Neuronal stem cell (in vitro differentiated cells): ENCODE measurements around the gene CLN6.

Source experiments
- DNase-seq: peaks from one replicate; pipeline ENCODE4 v3.0.0-alpha.2; 2013; ENCODE audit warnings: low spot score
- H2AFZ ChIP-seq: one replicate; pipeline ENCODE4 v1.6.1; 2013; ENCODE audit warnings: mild to moderate bottlenecking, low read length, inconsistent platforms
- H2AK5ac ChIP-seq: 2 replicates; pipeline ENCODE4 v1.6.1; 2013; ENCODE audit warnings: low read depth, mild to moderate bottlenecking, inconsistent platforms, low read length, moderate library complexity, mixed read lengths
- H2BK120ac ChIP-seq: 2 replicates; pipeline ENCODE4 v1.6.1; 2013; ENCODE audit warnings: low read depth, mild to moderate bottlenecking, inconsistent platforms, low read length, moderate library complexity, mixed read lengths
- H2BK12ac ChIP-seq: one replicate; pipeline ENCODE4 v1.6.1; 2013; ENCODE audit warnings: low read length, inconsistent platforms
- H2BK15ac ChIP-seq: 2 replicates; pipeline ENCODE4 v1.6.1; 2013; ENCODE audit warnings: mild to moderate bottlenecking, low read length, inconsistent platforms, mixed read lengths
- H2BK5ac ChIP-seq: one replicate; pipeline ENCODE4 v1.6.1; 2013; ENCODE audit warnings: inconsistent platforms, mild to moderate bottlenecking, low read length, moderate library complexity
- H3K14ac ChIP-seq: one replicate; pipeline ENCODE4 v1.6.1; 2013; ENCODE audit warnings: low read length, inconsistent platforms
- H3K18ac ChIP-seq: 2 replicates; pipeline ENCODE4 v1.6.1; 2013; ENCODE audit warnings: low read length, inconsistent platforms
- H3K23ac ChIP-seq: 2 replicates; pipeline ENCODE4 v1.6.1; 2013; ENCODE audit warnings: low read depth, mild to moderate bottlenecking, mixed read lengths, low read length, inconsistent platforms; ENCODE audit not compliant: poor library complexity
- H3K27ac ChIP-seq: replicated peaks from 3 replicates; pipeline ENCODE4 v1.5.1; 2013; ENCODE audit warnings: low read length, inconsistent platforms
- H3K27me3 ChIP-seq, 3 experiments: 2 replicates each; pipeline ENCODE4 v1.6.1; 2013; ENCODE audit warnings: low read length in 3 of 3, mild to moderate bottlenecking in 2 of 3, inconsistent platforms in 1 of 3, low read depth in 1 of 3, mixed read lengths in 1 of 3, moderate library complexity in 1 of 3; ENCODE audit not compliant: control insufficient read depth in 3 of 3, insufficient read depth in 3 of 3
- H3K36me3 ChIP-seq, 2 donors: replicated peaks in 1 of 2; 2 replicates each; pipeline ENCODE4 v1.6.1; 2013; ENCODE audit warnings: low read length in 2 of 2; ENCODE audit not compliant: control insufficient read depth in 2 of 2, insufficient read depth in 2 of 2
- H3K4ac ChIP-seq: 2 replicates; pipeline ENCODE4 v1.6.1; 2013; ENCODE audit warnings: inconsistent platforms, mild to moderate bottlenecking, low read length, moderate library complexity
- H3K4me1 ChIP-seq, 2 donors: 1 replicate in 1 of 2; 2 replicates in 1 of 2; pipeline ENCODE4 v1.6.1; 2013; ENCODE audit warnings: low read length in 2 of 2, low read depth in 1 of 2; ENCODE audit not compliant: control insufficient read depth in 2 of 2, insufficient read depth in 1 of 2
- H3K4me2 ChIP-seq: one replicate; pipeline ENCODE4 v1.6.1; 2013; ENCODE audit warnings: mild to moderate bottlenecking, low read length, inconsistent platforms; ENCODE audit not compliant: insufficient read depth, poor library complexity, severe bottlenecking
- H3K4me3 ChIP-seq, 2 donors: 2 replicates each; pipeline ENCODE4 v1.5.1; 2013; ENCODE audit warnings: low read length in 2 of 2, mild to moderate bottlenecking in 2 of 2, inconsistent platforms in 1 of 2, moderate library complexity in 1 of 2
- H3K79me1 ChIP-seq: one replicate; pipeline ENCODE4 v1.6.1; 2013; ENCODE audit warnings: low read depth, mild to moderate bottlenecking, inconsistent platforms, low read length, moderate library complexity
- H3K9ac ChIP-seq: one replicate; pipeline ENCODE4 v1.6.1; 2013; ENCODE audit warnings: mild to moderate bottlenecking, low read depth, low read length, inconsistent platforms; ENCODE audit not compliant: poor library complexity
- H3K9me3 ChIP-seq, 2 donors: replicated peaks in 1 of 2; 2 replicates each; pipeline versions ENCODE3 to v1.6.1; 2013; ENCODE audit warnings: low read length in 2 of 2, mild to moderate bottlenecking in 2 of 2, inconsistent platforms in 1 of 2, low read depth in 1 of 2, mixed read lengths in 1 of 2, moderate library complexity in 1 of 2; ENCODE audit not compliant: control insufficient read depth in 2 of 2, insufficient read depth in 1 of 2
- H4K8ac ChIP-seq: one replicate; pipeline ENCODE4 v1.6.1; 2013; ENCODE audit warnings: low read depth, mild to moderate bottlenecking, inconsistent platforms, low read length, moderate library complexity
- H4K91ac ChIP-seq: one replicate; pipeline ENCODE4 v1.6.1; 2013; ENCODE audit warnings: low read length, low read depth, mild to moderate bottlenecking, inconsistent platforms; ENCODE audit not compliant: poor library complexity
- WGBS, 2 donors: extraction: QIAGEN DNeasy Blood & Tissue Kit; methylation state at CpG; one replicate each; pipeline ENCODE4 v1.1.7; 2013; ENCODE audit warnings: missing lambda C conversion rate in 2 of 2, mixed read lengths in 1 of 2; ENCODE audit not compliant: insufficient read length in 2 of 2, insufficient replicate concordance in 1 of 2; ENCODE audit errors: extremely low coverage in 2 of 2; 5-methylcytosine and 5-hydroxymethylcytosine counted together

Gene CLN6

DNA sequence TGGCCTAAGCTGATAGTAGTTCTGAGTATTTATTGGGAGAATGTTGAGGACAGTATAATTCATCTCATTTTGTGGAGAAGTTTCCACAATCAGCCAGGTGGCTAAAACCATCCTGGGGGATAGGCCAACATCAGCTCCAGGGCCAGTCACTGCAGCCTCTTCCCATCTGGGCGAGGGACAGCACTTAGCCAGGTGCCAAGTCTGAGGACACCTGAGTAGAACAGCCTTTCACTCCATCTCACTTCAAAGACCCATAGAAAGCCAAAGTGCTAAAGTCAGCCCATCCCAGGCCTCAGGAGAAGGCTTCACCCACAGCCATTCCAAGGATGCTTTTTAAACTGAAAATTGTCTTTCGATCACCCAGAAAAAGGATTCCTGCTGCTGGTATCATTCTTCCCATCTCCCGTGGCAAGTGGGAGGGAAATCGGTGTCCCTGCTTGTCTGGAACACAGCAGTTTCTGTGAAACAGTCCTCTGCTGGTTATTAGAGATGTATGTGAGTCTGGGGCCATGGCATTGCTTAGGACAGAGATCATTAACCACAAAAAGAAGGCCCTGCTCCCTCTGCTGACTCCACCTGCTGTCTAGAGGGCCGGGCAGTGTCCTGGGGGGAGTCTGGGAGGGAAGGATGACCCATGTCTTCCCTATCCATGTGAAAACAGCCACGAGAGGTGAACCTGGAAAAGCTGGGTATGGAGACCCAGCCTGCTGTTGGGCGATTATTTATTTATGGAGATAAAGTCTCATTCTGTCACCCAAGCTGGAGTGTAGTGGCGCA, 34.0 kb downstream of the CLN6 start:
- Histone ChIP-seq H3K27ac (no peak overlapping the region), H3K79me1 (no peaks in the 10 kb centered on the region), H2BK15ac (no peak overlapping the region), H2BK5ac (no peak overlapping the region), H2AFZ (no peak overlapping the region), H2AK5ac (no peak overlapping the region), H3K23ac (no peak overlapping the region), H3K14ac (no peak overlapping the region), H3K4ac (no peak overlapping the region), H2BK12ac (no peak overlapping the region), H3K36me3 (peaks cover 12 to 72% of the 10 kb centered on the region in 2 donors), H3K4me2 (no peak overlapping the region), H4K8ac (no peak overlapping the region), H3K9me3 (no peaks in the 10 kb centered on the region), H2BK120ac (no peak overlapping the region), H3K4me1 (peaks cover 0 to 11% of the 10 kb centered on the region in 2 donors), H3K27me3 (no peaks in the 10 kb centered on the region), H3K9ac (no peak overlapping the region), H3K4me3 (no peak overlapping the region), H4K91ac (no peak overlapping the region), H3K18ac (no peak overlapping the region)
- WGBS, 2 donors, result no CpG with 5 or more reads among the region's 8 CpGs
- no peak for DNase-seq

DNA sequence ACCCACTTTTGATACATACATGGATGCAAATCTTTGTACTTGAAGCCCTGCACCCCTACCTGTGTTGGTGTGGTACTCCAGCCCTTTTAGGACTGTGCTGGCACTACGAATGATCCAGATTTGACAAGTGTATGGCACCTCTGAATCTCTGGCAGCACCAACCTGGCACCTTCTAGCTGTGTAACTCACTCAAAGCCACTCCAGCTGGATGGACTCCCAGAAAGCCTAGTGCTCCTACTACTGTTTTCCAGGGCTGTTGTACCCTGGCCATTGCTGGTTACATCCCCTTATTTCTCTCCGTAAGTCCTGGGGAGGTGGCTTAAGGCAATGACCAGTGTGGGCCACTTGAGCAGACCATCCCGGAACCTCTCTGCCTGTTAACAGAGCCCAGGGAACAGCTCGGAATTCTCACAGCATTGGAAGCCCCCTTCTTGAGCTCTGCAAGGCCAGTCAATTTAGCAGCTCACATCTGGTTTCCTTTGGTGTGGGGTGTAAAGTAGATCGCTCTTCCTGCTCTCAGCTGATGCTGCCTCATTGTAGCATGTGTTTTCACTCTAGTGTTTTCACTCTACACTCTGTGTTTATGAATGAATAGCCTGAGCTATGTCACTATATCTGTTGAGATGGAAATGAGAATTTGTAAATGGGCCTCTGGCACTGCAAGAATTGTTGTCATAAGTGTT, 36.6 kb downstream of the CLN6 start:
- Histone ChIP-seq H3K79me1 (no peaks in the 10 kb centered on the region), H3K36me3 (peaks cover 16 to 95% of the 10 kb centered on the region in 2 donors), H3K27me3 (no peaks in the 10 kb centered on the region), H3K9ac (no peak overlapping the region), H3K4me2 (no peak overlapping the region), H3K27ac (no peak overlapping the region), H3K9me3 (no peaks in the 10 kb centered on the region), H3K4me3 (no peak overlapping the region), H3K4me1 (no peaks in the 10 kb centered on the region), H2BK120ac (no peak overlapping the region), H4K91ac (no peak overlapping the region), H2AK5ac (no peak overlapping the region), H2AFZ (no peak overlapping the region), H2BK5ac (no peak overlapping the region), H3K14ac (no peak overlapping the region), H4K8ac (no peak overlapping the region), H3K18ac (no peak overlapping the region), H3K23ac (no peak overlapping the region), H2BK15ac (no peak overlapping the region), H2BK12ac (no peak overlapping the region), H3K4ac (no peak overlapping the region)
- WGBS, 2 donors, result no CpG with 5 or more reads among the region's 5 CpGs
- no peak for DNase-seq

- no peak overlapping the region for H3K23ac ChIP-seq
These were observed 37.4 kb downstream of the CLN6 start for GRCh38 chr15:68192117-68192516.

DNA sequence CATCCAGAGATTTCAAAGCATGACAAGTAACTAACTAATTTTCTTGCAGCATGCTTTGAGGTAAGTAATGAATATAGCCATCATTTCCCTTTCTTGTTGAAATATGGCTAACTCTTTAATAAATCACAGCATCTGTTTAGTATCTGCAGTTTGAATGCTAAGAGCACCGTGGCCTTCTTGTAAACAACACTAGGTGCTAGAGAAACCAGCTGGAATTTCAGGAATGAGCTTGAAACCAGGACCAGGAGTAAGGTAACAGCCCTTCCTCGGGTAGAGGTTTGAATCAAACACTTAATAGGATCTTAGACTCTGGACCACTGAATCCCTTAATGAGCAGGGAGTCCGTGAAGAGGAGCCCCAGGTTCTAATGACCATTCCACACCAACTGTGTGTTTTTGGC, 38.0 kb downstream of the CLN6 start:
- no peak overlapping the region for H4K91ac ChIP-seq
- H3K36me3 ChIP-seq, result peaks cover 20 to 95% of the 10 kb centered on the region in 2 donors
- no peak overlapping the region for H2BK15ac ChIP-seq
- WGBS, 2 donors, result no CpG with 5 or more reads among the region's 3 CpGs
- H3K4ac ChIP-seq, result no peak overlapping the region
- no peak overlapping the region for H3K27ac ChIP-seq
- no peak overlapping the region for H3K14ac ChIP-seq
- no peak for DNase-seq
- no peak overlapping the region for H3K9ac ChIP-seq
- no peak overlapping the region for H2BK5ac ChIP-seq
- no peaks in the 10 kb centered on the region for H3K79me1 ChIP-seq
- H2AFZ ChIP-seq, result no peak overlapping the region
- H2BK120ac ChIP-seq, result no peak overlapping the region
- H2AK5ac ChIP-seq, result no peak overlapping the region
- H4K8ac ChIP-seq, result no peak overlapping the region
- H3K9me3 ChIP-seq, result no peaks in the 10 kb centered on the region
- no peaks in the 10 kb centered on the region for H3K4me1 ChIP-seq
- H2BK12ac ChIP-seq, result no peak overlapping the region
- no peak overlapping the region for H3K23ac ChIP-seq
- no peak overlapping the region for H3K4me2 ChIP-seq
- H3K4me3 ChIP-seq, result no peak overlapping the region
- H3K27me3 ChIP-seq, result no peaks in the 10 kb centered on the region
- no peak overlapping the region for H3K18ac ChIP-seq

More at GRCh38 chr15:68192117-68192516, 37.4 kb downstream of the CLN6 start:
- no peak overlapping the region for H3K18ac ChIP-seq
- no peak overlapping the region for H3K4ac ChIP-seq
- no peak overlapping the region for H2BK12ac ChIP-seq
- H2AFZ ChIP-seq, result no peak overlapping the region
- no peak overlapping the region for H2BK15ac ChIP-seq
- H4K8ac ChIP-seq, result no peak overlapping the region
- H3K9me3 ChIP-seq, result no peaks in the 10 kb centered on the region
- no peak overlapping the region for H3K4me3 ChIP-seq
- H2AK5ac ChIP-seq, result no peak overlapping the region
- no peak overlapping the region for H3K4me2 ChIP-seq
- no peak overlapping the region for H2BK120ac ChIP-seq
- H4K91ac ChIP-seq, result no peak overlapping the region
- H2BK5ac ChIP-seq, result no peak overlapping the region
- no CpG with 5 or more reads among the region's 4 CpGs for WGBS, 2 donors
- no peak overlapping the region for H3K27ac ChIP-seq
- DNase-seq, result no peak
- H3K9ac ChIP-seq, result no peak overlapping the region
- peaks cover 18 to 95% of the 10 kb centered on the region in 2 donors for H3K36me3 ChIP-seq
- H3K27me3 ChIP-seq, result no peaks in the 10 kb centered on the region
- no peaks in the 10 kb centered on the region for H3K4me1 ChIP-seq
- no peak overlapping the region for H3K14ac ChIP-seq
- no peaks in the 10 kb centered on the region for H3K79me1 ChIP-seq
